NCI-H345 treated with DMSO at 0.1 percent for 48 hours (cell line): ENCODE measurements around the gene PHACTR1.
"Not testable (repeated sequence)": the region's sequence is repeated elsewhere in the genome, so short reads cannot be mapped to it uniquely, and the experiment has no call there.

Experiments used
- DNase-seq: peaks from one replicate; lab custom pipeline; 2025; ENCODE audit not compliant: unreplicated experiment; lab: John Stamatoyannopoulos, UW

PHACTR1 gene

GRCh38 chr6:12716298-12716916 is at the start of gene PHACTR1:
TSS of gene PHACTR1 (plus strand) at chr6:12716767.
- no peak for DNase-seq

GRCh38 chr6:12666886-12667285 is 49.7 kb upstream of the PHACTR1 start:
- no peak for DNase-seq

DNA sequence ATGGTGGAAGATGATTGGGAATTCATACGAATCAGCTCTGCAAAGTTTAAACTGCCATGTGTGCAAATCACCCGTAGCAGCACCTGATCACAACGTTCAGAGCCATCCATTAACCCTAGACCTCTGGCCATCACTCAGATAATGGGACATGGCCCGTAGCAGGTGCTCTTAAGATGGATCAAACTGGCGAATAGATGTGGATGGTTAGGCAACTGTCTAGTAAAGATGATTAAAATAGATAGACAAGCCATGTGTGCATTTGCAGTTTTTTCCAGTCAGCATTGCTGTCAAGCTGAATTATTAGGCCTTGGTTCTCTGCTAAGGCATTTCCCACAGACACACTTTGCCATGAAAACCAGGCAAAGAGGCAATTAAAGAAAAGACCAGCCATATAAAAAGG is 40.6 kb upstream of the PHACTR1 start:
- no peak for DNase-seq

DNA sequence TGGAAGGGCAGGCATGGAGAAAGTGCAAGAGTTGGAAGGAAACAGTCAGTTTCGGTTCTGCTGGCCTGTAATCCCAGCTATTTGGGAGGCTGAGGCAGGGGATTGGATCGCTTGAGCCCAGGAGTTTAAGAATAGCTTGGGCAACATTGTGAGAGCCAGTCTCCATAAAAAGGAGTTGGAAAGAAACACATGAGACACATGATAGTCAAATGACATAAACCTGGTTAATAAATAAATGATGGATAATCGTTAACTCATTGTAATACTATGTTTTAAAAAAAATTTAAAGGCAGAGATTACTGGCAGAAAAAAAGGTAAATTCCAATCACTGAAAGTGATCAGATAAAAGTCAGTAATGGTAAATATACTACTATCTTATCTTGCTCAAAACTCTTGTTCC is 37.2 kb upstream of the PHACTR1 start:
- DNase-seq: no peak

GRCh38 chr6:12693122-12693521 is 23.4 kb upstream of the PHACTR1 start:
- no peak for DNase-seq

DNA sequence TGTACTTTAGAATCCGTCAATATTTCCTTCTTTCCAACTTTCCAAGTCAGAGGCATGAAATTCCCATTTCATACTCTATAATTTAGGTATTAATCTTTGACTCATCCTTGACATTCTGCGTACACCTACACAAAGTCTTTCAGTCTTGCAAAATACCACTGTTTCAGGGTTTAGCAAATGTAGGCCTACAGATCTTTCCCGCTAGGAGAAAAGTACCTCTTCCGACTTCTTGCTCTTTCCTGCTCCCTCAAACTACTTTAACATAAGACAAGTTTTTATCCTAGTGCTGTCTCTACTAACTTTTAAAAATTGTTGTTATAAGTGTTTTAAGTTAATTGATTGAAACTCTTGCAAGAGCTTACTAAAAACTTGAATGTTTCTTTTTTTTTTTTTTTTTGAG is 18.3 kb upstream of the PHACTR1 start:
- no peak for DNase-seq

GRCh38 chr6:12704946-12705345 is 11.6 kb upstream of the PHACTR1 start:
- DNase-seq: no peak

- DNase-seq: no peak
Measured at GRCh38 chr6:12709116-12709515, 7.5 kb upstream of the PHACTR1 start.

DNA sequence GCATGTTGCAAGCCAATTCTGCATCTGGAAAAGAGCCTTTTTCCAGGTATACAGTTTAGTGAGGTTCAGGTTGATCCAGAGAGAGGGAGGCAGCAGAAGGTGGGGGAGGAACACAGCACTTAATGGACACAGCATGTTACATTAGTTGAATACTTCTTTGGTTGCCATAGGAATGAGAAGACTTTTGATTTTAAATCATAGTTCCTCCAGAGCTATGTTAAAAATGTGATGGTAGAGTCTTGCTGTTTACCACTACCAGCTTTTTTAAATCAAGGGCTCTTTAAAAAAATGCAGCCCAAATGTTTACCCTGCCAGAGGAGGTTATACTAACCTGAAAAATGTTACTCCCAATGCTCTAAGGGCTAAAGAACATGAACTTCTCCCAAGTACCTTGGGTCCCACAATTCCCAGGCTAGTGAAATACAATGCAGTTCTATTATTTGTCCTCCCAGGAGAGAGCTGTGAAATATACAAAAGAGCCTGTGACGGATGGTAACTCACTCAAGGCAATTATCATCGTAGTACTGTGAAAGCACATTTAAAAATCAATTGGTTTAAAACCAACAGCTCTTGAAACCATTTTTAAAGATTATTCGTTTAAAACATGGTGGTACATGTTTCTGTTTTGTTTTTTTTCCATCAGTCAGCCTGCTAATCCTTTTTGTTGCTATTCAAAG is 6.9 kb upstream of the PHACTR1 start:
- DNase-seq: no peak

DNA sequence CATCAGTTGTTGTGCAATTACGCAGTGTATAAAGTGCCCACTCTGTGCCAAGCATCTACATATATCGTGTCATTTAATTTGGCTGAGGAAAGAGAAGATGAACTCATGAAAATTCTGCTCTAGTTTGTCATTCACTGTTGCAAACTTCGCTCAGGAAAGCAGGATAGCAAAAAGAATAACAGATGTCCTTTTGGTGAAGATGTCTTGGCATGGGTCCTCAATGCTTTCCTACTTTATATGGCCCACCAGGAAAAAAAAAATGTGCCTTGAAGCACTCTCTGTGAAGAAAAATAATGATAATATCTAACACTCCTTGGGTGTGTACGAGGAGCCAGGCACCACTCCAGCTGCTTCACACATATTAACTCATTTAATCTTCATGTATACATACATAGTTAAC is 5.6 kb upstream of the PHACTR1 start:
- DNase-seq: no peak

GRCh38 chr6:12714022-12714421 is 2.5 kb upstream of the PHACTR1 start:
- DNase-seq: no peak

DNA sequence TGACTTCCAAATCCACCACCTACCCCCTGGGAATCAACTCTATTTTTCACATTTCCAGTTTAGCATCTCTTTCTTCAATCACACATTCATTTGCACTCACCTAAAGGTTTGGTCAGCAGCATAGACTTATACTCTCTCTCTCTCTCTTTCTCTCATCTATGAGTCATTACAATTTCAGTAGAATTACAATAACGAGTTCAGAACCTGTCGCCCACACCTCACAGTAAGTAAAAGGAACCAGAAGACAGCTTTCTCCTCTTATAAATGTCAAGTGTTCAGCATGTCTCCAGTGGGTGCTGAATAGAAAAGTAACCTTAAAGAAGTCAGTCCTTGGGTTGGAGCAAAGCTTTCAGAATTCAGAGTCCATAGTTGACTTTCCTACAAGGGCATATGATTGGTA is 1.1 kb upstream of the PHACTR1 start:
- DNase-seq: no peak

DNA sequence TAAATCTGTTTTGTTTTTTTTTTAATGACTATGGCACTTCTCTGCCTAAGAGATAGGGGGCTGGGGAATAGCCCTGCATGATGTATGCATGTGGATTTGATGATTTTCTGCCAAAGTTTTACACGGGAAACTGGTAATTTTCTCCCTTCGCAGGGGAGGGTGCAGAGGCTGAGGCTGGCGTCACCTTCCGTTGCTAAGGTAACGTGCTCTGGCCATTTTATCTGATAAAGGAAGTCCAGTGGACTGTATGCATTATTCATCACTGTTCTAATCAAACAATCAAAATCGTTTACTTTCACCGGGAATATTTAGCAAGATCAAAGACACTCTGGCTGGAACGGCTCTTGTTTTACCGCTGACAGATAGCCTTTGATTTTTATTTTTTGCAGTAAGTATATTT is 789 bp downstream of the PHACTR1 start:
- DNase-seq: no peak

GRCh38 chr6:12718015-12718414 is 1.4 kb downstream of the PHACTR1 start:
- no peak for DNase-seq

DNA sequence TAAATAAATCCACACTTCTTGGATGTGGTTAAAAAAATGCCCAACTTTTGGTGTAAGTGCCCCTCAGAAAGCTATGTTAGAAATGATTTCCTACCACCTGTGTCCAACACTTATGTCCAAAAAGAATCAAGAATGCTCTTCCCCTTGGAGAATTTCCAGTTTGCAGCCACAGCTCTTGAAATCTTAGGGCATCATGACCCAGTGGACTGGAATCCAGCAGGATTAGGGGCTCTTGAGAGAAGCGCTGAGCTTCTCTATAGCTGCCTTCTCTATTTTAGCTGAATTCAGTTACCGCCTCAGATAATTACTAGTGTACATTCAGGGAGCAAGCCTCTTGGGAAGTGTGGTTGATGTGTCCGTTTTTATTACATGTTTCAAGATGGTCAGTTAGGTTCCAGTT is 2.5 kb downstream of the PHACTR1 start:
- no peak for DNase-seq

- no peak for DNase-seq
Measured at GRCh38 chr6:12720310-12720709, 3.7 kb downstream of the PHACTR1 start.

DNA sequence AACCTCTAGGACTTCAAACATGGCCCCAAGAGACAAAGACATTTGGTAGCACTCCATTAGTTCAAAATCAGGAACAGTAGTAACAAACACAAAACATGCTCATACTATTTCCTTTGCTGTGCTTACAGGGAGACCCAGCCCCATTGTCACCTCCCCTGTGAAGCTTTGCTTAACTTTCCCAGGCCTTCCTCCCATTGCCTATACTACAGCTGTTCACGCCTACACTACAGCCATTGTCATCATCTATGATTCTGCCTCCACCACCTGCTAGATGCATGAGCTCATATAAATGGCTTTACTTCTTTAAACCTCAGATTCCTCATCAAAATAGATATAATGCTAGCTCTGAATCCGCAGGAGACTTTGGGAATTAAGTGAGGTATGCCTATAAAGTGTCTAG is 8.7 kb downstream of the PHACTR1 start:
- DNase-seq: no peak

GRCh38 chr6:12729467-12729866 is 12.9 kb downstream of the PHACTR1 start:
- no peak for DNase-seq

- DNase-seq: not testable (repeated sequence)
Measured at GRCh38 chr6:12730809-12731208, 14.2 kb downstream of the PHACTR1 start.

GRCh38 chr6:12733876-12734275 is 17.3 kb downstream of the PHACTR1 start:
- no peak for DNase-seq

GRCh38 chr6:12735786-12736185 is 19.2 kb downstream of the PHACTR1 start:
- DNase-seq: no peak

DNA sequence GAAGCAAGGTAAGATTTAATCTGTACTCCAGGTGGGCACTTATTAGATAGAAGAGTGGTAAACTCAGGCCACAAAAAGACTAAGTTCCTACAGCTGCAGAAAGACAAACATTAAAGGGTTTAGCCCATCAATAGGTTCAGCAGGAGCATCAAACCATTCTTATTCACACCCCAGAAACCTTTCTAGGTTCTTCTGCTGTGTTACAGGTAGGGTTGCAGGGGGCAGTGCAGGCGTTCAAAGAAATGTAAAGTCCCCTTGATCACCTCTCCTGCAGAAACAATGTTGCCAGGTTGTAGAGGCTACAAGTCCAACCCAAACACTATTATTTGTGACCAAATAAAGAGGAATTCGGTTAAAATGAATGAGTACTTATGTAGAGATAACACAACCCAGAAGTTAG is 31.8 kb downstream of the PHACTR1 start:
- DNase-seq: no peak
